Thyroid gland (tissue), 4 donors: Measurements from ENCODE around the gene USP48. TPM values are rescaled to one million over a fixed set of nuclear protein-coding genes. Genes with fewer than 3 reads are reported as not detected.

ENCODE experiments used
- DNase-seq, 2 donors: peaks; one replicate each; pipeline ENCODE4 v3.0.0-alpha.2; 2019
- H3K27ac ChIP-seq, 3 donors: fragments of 200-600 bp; sonication (generic); 1 replicate in 2 of 3; 2 replicates in 1 of 3; pipeline ENCODE4 v1.5.1; 2016 to 2019; ENCODE audit warnings: mild to moderate bottlenecking in 1 of 3, moderate library complexity in 1 of 3
- H3K27me3 ChIP-seq: fragments of 200-600 bp; sonication (generic); one replicate; pipeline ENCODE4 v1.5.1; 2019
- H3K36me3 ChIP-seq, 2 donors: fragments of 200-600 bp; sonication (generic); one replicate each; pipeline ENCODE4 v1.5.1; 2016 to 2019
- H3K4me1 ChIP-seq, 2 donors: fragments of 200-600 bp; sonication (generic); one replicate each; pipeline ENCODE4 v1.5.1; 2017 to 2019
- H3K4me3 ChIP-seq, 3 donors: fragments of 200-600 bp; sonication (generic); replicated peaks in 1 of 3; 1 replicate in 2 of 3; 2 replicates in 1 of 3; pipeline ENCODE4 v1.5.1; 2016; ENCODE audit warnings: mild to moderate bottlenecking in 1 of 3
- H3K9me3 ChIP-seq: fragments of 200-600 bp; sonication (generic); one replicate; pipeline ENCODE4 v1.5.1; 2017
- POLR2A ChIP-seq, 2 donors: fragments of 450-650 bp; IDR thresholded peaks; one replicate each; pipeline ENCODE4 v1.6.1; 2017; ENCODE audit warnings: antibody characterized with exemption in 2 of 2, mild to moderate bottlenecking in 2 of 2, moderate library complexity in 1 of 2
- WGBS, 2 donors: methylation state at CpG; one replicate each; pipeline ENCODE4 v1.1.5; 2017; 5-methylcytosine and 5-hydroxymethylcytosine counted together
- intact Hi-C: fragments of 100-400 bp; cut with DNase I; formaldehyde crosslinking; loops from one replicate; pipeline ENCODE4 v1.15.1; 2023
- total RNA-seq, 4 donors: library from RNA; depleted of rRNA; stranded (reverse); fragments of >200 nt; gene quantifications; one replicate each; pipeline ENCODE4 v1.2.3, GENCODE V29; 2016
- TF ChIP-seq, protein P1 (sequence below), 6 experiments: fragments of 200-600 bp in 3 of 6; fragments of 450-650 bp in 3 of 6; sonication (generic) in 3 of 6; IDR thresholded peaks; one replicate each; pipeline ENCODE4 v1.5.1; 2016 to 2019; ENCODE audit warnings: antibody characterized with exemption in 6 of 6, mild to moderate bottlenecking in 2 of 6, inconsistent platforms in 1 of 6, moderate library complexity in 1 of 6

The USP48 gene
- total RNA-seq, 4 donors from 2014 or later = 77.4 to 113 (median 88.5) TPM

DNA sequence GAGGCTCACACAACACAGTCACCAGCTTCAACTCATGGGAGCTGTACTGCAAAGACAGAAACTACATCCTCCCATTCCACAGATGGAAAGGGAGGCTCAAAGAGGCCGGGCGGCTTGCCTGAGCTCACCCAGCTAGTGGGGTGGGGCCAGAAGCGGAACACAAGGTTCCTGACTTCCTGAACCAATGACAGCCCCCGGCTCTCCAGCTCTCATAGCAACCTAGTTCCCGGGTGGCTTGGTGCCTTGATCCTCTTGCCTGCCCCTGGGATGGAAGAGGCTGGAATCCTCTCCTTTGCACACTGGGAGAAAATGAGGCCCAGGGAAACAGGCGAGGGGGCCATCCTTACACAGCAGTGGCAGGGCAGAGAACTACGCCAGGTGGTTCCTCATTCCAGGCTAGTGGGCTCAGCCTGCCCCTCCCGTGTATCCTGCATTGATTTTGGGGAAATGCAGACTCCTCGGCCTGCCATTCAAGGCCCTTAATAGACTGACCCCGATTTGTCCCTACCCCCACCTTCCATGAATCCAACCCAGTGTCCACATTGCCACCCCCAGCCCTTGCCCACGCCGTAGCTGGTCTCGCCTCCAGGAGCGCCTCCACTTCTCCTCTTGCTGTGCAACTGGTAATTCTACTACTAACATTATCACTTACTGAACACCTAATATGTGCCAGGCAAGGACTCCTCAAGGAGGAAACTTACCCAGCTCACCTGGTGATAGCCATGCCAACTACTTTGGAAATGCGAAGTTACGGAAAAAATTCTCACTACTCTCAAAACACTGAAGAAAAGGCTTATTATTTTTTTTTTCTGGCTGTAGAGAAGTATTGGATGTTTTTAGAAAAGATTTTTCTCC, 118.8 kb downstream of the USP48 start:
- Histone ChIP-seq H3K27ac (peak overlapping the region in 1 of 3 donors; percentile 76), H3K9me3 (no peaks in the 10 kb centered on the region), H3K4me3 (no peak overlapping the region), H3K36me3 (peaks cover 4 to 11% of the 10 kb centered on the region in 2 donors), H3K4me1 (peaks cover 50 to 54% of the 10 kb centered on the region in 2 donors), H3K27me3 (no peaks in the 10 kb centered on the region)
- WGBS, 2 donors = 82 to 86% methylated on average over 13 to 16 of the region's 16 CpGs
- TF ChIP-seq, protein P1, sequence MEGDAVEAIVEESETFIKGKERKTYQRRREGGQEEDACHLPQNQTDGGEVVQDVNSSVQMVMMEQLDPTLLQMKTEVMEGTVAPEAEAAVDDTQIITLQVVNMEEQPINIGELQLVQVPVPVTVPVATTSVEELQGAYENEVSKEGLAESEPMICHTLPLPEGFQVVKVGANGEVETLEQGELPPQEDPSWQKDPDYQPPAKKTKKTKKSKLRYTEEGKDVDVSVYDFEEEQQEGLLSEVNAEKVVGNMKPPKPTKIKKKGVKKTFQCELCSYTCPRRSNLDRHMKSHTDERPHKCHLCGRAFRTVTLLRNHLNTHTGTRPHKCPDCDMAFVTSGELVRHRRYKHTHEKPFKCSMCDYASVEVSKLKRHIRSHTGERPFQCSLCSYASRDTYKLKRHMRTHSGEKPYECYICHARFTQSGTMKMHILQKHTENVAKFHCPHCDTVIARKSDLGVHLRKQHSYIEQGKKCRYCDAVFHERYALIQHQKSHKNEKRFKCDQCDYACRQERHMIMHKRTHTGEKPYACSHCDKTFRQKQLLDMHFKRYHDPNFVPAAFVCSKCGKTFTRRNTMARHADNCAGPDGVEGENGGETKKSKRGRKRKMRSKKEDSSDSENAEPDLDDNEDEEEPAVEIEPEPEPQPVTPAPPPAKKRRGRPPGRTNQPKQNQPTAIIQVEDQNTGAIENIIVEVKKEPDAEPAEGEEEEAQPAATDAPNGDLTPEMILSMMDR (IDR thresholded peaks at IDR 0.05) = no peak
- TF ChIP-seq POLR2A (IDR thresholded peaks at IDR 0.05) = no peak
- no peak for DNase-seq
- intact Hi-C loops = loop anchor here (10.0 kb wide), 3 partner anchors 121 to 409 kb away; partner anchors contain the start of gene USP48

DNA sequence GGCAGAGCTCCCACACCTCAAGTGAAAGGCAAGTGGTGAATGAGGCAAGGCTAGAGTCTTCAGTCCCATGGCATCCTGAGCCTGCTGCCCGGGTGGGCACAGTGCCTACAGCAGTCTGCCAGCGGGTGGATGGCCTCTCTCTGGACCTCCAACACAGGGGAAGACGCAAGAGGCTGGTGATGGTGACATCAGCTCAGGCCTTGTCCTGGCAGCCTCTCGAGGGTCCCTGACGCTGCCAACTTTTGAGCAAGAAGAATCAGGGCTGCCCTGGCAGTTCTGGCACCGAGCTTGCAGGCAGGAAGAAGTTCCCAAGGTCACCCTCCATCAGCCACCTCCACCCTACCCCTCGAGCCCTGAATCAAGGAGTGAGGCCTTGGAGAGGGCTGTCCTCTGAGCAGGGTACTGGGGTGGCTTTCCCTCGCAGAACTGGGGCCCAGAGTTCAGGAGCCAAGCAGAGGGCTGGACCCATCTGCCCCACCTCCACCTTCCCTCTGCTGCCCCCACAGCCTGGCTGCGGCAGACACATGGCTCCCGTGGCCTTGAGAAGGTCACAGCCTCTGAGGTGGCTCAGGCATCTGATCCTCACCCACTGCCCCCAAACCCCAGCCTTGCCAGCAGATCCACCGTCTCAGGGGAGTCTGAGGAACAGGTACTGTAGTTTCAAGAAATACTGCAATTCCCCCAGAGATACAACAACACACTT, 119.5 kb downstream of the USP48 start:
- H3K9me3 ChIP-seq = no peaks in the 10 kb centered on the region
- H3K4me3 ChIP-seq = no peak overlapping the region
- no peaks in the 10 kb centered on the region for H3K27me3 ChIP-seq
- H3K4me1 ChIP-seq = peaks cover 43 to 54% of the 10 kb centered on the region in 2 donors
- H3K27ac ChIP-seq = peak overlapping the region in 1 of 3 donors; percentile 56
- DNase-seq = peak; percentile 44 to 53
- H3K36me3 ChIP-seq = peaks cover 4 to 11% of the 10 kb centered on the region in 2 donors
- intact Hi-C loops = loop anchor here (10.0 kb wide), 3 partner anchors 121 to 409 kb away; partner anchors contain the start of gene USP48
- 70 to 87% methylated on average over 3 to 7 of the region's 11 CpGs for WGBS, 2 donors
- TF ChIP-seq, protein P1 (IDR thresholded peaks at IDR 0.05) = no peak
- no peak for TF ChIP-seq POLR2A (IDR thresholded peaks at IDR 0.05)

DNA sequence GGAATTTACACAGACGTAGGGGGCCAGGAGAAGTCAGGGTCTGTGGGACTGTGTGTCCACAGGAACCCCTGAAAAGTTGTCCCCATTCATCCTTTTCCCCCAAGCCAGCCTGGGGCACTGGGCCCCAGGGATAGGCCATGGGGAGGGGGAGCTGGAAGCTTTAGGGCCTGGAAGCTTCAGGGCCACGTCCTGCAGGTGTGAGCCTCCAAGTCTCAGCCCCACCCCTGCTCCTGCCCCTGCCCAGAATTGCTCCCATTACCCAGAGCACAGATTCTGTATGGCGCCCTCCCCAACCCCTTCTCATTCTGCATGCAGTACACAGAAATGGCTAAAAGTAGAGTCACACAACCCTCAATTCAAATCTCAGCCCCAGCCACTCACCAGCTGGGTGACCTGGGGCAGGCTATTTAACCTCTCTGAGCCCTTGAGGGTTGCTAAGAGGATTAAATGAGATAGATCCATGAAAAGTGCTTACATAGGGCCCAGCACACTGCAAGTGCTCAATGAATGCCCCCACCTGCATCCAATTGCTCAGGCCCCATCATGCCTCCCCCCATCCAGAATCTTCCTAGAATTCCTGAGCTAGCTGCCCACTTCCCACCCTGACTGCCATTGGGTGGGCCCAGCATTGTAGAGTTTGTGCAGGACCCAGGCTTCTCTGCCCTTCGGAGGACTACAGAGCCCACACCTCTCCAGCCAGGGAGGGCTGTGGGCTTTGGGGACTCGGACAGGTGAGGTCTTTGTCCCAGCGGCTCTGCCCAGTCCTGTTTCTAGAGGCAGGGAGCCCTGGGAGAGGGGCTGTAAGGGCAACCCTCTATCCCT, 120.3 kb downstream of the USP48 start:
- no peak for TF ChIP-seq POLR2A (IDR thresholded peaks at IDR 0.05)
- TF ChIP-seq, protein P1 (IDR thresholded peaks at IDR 0.05) = no peak
- Histone ChIP-seq H3K4me3 (no peak overlapping the region), H3K27me3 (no peaks in the 10 kb centered on the region), H3K27ac (peak overlapping the region in 1 of 3 donors; percentile 56), H3K36me3 (peaks cover 4 to 11% of the 10 kb centered on the region in 2 donors), H3K4me1 (peaks cover 41 to 53% of the 10 kb centered on the region in 2 donors), H3K9me3 (no peaks in the 10 kb centered on the region)
- intact Hi-C loops = loop anchor here (10.0 kb wide), 3 partner anchors 122 to 408 kb away; partner anchors contain the start of gene USP48
- DNase-seq = no peak
- 67 to 83% methylated on average over 4 to 5 of the region's 6 CpGs for WGBS, 2 donors

DNA sequence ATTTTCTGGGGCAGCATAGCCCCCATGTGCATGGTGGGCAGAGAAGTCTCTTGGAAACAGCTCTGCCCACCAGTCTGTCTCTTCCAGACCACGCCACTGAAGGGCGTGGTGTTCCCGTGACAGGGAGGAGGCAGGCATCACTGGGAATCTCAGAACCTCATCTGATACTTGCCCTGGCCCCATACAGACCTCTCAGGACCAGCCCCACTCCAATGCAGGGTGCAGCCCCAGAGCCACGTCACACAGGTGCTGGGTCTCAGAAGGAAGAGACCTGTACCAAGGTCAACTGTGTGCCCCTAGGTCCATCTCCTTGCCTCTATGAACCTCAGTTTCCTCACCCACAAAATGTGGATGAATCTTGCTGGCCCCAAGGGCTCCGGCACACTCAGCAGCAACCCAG, 121.1 kb downstream of the USP48 start:
- TF ChIP-seq POLR2A (IDR thresholded peaks at IDR 0.05) = no peak
- TF ChIP-seq, protein P1 (IDR thresholded peaks at IDR 0.05) = no peak
- no peaks in the 10 kb centered on the region for H3K9me3 ChIP-seq
- H3K4me1 ChIP-seq = peaks cover 40 to 52% of the 10 kb centered on the region in 2 donors
- no peak for DNase-seq
- H3K27me3 ChIP-seq = no peaks in the 10 kb centered on the region
- H3K36me3 ChIP-seq = peaks cover 4 to 11% of the 10 kb centered on the region in 2 donors
- H3K27ac ChIP-seq = no peak overlapping the region
- intact Hi-C loops = loop anchor here (10.0 kb wide), 3 partner anchors 123 to 407 kb away; partner anchors contain the start of gene USP48
- WGBS, 2 donors = 87 to 94% methylated on average over 4 to 5 of the region's 5 CpGs
- no peak overlapping the region for H3K4me3 ChIP-seq
